AML-193 (cell line): Measurements from ENCODE around the gene SYT11.
"Not testable (repeated sequence)": the region's sequence is repeated elsewhere in the genome, so short reads cannot be mapped to it uniquely, and the experiment has no call there.

ENCODE experiments used
- DNase-seq, 2 experiments: peaks; one replicate each; lab custom pipeline; 2025; lab: John Stamatoyannopoulos, UW

Gene SYT11

DNA sequence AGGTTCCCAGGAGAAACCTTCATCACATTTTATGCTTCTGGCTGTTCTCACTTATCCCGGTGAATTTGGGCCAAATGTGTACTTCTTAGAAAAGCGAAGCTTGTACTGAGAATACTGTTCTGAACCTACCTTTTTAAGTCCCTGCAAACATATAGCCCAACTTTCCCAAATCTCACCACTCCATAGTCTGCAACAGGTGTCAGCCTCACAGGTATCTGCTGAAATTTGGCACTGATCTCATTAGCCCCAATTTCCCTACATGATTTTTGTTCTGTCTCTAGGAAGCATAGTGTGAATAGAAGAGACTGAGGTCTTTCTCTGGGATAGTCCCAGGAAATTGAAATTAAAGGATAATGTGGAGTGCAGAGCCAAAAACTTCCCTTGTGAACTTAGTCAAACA, 40.3 kb downstream of the SYT11 start:
- DNase-seq = no peak

DNA sequence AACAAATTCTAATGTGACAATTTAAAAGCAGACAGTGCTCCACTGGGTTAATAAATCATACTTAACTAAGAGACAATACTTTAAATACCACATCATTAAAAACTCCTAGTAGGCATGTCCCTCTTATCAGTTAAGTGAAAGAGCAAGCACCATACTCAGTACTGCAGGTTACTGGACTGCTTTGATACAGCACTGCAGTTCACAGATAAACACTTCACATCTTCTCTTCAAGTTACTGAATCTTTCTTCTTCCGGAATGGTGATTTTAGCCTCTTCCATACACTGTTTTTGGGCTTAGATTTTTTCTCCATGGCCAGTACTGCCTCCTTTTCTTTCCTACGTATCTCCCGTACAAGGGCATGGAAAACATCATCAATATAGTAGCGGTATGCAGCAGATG, 40.8 kb downstream of the SYT11 start:
- no peak for DNase-seq

DNA sequence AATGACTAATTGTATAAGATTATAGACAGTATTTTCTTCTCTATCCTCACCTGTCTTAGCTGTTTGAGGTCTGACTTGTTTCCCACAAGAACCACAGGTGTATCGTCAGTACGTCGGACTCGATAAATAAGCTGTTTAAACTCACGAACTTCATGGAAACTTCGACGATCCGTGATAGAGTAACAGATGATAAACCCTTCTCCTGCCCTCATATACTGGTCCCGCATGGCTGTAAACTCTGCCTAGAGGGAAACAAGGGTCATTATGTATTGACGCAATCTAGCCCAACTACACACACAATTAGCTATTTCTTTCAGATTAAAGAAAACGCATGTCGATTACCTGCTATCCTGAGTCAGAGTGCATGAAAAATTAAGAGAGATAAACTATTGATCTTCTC, 44.9 kb downstream of the SYT11 start:
- no peak for DNase-seq

GRCh38 chr1:155909894-155910293, 50.5 kb downstream of the SYT11 start:
- peak; percentile 67 to 79 for DNase-seq

- DNase-seq = no peak
Observed at GRCh38 chr1:155910621-155911121, 51.3 kb downstream of the SYT11 start.

DNA sequence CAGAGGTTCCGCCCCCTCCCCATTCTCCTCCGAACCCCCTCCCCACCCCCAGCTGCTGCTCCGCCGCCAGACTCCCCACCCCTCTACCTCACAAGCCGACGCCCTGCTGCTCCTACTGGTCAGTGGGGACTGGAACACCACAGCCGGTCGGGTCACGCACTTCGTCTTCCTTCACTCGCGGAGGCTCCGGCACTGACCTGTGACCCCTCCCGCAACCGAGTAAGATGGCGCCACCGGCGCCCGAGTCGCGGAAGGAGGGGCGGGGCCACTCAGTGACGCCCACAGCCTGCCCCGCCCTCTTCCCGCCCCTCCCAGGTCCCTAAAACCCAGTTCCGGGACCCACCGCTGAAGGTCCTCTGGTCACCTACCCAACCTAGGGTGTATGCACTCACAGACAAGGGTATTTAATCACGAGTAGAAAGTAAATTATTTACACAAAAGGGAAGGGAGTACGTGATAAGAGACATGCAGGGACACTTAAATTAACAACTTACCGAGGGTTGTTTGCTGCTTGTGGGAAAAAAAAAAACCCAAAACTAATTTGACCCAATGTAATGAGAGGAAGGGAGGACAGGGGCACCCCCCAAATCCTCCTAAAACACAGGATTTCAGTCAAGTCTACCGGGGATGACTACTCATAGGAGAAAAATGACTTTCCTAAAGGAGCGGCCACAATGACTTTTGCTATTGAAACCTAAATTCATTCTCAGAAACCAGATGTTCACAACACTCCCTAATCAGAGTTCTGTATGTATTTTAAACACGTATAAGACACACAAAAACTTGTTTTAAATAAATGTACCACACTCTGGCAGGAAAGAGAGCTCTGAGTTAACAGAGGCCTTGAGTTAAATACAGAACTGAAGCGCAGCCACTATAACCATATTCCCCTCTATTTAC, 52.0 kb downstream of the SYT11 start, which contains the start of gene RIT1:
RIT1 (minus strand) TSS at position 194 of the 900 bp plus-strand sequence. CDS start 588 bp downstream, outside the sequence.
- peak; percentile 53 to 75 for DNase-seq

DNA sequence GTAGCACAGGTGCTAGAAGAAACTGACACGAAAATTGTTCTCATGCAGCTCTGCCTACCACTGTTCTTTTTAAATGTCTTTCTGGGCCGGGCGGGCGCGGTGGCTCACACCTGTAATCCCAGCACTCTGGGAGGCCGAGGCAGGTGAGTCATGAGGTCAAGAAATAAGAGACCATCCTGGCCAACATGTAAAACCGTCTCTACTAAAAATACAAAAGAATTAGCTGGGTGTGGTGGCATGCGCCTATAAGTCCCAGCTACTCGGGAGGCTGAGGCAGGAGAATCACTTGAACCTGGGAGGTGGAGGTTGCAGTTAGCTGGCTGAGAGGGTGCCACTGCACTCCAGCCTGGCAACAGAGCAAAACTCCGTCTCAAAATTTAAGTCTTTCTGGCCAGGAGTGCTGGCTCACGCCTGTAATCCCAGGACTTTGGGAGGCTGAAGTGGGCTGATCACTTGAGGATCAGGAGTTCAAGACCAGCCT, 52.7 kb downstream of the SYT11 start:
- no peak for DNase-seq

GRCh38 chr1:155913969-155914757, 54.8 kb downstream of the SYT11 start:
- no peak for DNase-seq

DNA sequence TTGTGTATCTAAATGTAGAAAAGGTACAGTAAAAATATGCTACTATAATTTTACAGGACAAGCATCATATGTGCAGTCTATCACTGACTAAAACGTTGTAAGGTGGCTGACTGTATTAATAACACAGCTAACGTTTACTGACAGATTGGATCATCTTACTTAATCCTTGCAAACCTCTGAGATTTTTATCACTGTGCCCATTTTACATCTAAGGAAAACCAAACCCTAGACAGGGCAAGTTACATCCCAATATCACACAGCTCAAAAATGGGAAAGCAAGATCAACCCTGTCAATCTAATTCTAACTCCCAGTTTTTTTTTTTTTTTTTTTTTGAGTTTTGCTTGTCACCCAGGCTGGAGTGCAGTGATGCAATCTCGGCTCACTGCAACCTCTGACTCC, 59.3 kb downstream of the SYT11 start:
- DNase-seq = no peak

DNA sequence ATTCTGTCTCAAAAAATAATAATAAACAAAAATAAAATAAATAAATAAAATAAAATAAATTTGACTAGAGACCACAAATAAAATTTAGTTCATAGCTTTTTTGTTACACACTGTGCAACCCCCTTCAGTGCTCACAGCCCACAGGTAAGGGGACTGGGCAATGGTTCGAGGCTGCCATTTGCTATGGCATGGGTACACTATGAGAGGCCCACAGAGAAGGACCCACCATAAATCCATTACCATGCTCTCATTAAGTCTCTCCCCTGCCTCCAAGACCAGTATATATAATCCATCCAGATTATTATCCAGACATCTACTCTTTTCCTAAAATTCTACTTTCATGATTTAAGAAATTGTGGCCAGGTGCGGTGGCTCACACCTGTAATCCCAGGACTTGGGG, 60.4 kb downstream of the SYT11 start:
- DNase-seq = no peak

DNA sequence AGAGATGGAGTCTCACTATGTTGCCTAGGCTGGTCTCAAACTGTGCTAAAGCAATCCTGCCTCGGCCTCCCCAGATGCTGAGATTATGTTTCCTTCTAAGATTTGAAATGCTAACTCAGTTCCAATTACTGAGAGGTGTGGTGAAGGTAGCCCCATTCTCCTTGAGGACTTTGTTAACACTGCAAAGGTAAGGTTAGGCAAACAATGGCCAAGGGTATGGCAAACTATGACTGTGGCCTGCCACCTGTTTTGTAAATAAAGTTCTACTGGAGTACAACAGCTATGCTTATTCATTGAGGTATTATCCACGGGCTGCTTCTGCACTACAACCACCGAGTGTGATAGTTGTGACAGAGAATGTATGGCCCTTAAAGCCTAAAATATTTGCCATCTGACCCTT, 61.4 kb downstream of the SYT11 start:
- no peak for DNase-seq

- no peak for DNase-seq
Observed at GRCh38 chr1:155925506-155925905, 66.1 kb downstream of the SYT11 start.

- no peak for DNase-seq
Observed at GRCh38 chr1:155929057-155929456, 69.7 kb downstream of the SYT11 start.

DNA sequence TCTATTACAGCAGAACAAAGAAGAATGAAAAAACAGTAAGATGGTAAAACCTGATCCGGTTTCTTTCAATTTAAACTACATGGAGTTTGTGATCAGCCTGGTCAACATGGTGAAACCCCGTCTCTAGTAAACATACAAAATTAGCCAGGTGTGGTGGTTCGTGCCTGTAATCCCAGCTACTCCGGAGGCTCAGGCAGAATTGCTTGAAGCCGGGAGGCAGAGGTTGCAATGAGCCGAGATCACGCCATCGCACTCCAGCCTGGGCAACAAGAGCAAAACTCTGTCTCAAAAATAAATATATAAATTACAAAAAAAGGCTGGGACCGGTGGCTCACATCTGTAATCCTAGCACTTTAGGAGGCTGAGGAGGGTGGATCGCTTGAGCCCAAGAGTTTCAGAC, 71.4 kb downstream of the SYT11 start:
- DNase-seq = not testable (repeated sequence)

- no peak for DNase-seq
Observed at GRCh38 chr1:155931332-155932038, 72.1 kb downstream of the SYT11 start.

- DNase-seq = no peak
Observed at GRCh38 chr1:155932081-155932480, 72.7 kb downstream of the SYT11 start.

DNA sequence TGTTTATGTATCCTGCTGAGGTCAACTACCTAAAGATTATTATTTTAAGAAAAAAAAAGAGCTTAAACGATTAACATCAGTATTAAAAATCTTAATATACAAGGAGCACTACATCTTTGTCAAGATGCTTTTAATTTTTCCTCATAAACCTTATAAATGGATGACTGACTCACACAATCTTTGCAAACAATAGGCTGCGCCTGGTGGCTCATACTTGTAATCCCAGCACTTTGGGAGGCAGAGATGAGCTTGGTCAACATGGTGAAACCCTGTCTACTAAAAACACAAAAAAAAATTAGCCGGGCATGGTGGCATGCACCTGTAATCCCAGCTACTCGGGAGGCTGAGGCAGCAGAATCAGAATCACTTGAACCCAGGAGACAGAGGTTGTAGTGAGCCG, 73.1 kb downstream of the SYT11 start:
- no peak for DNase-seq

- DNase-seq = no peak
Observed at GRCh38 chr1:155933591-155934096, 74.3 kb downstream of the SYT11 start.

GRCh38 chr1:155934097-155934935, 74.9 kb downstream of the SYT11 start, which contains the start of gene KHDC4:
Gene KHDC4, minus strand, starts transcription at chr1:155934413. Its CDS starts 40 bp downstream, at chr1:155934373.
- DNase-seq = peak; percentile 98
